Left cardiac atrium (tissue), 4 donors: ENCODE measurements around the gene DTYMK. TPM values are rescaled to one million over a fixed set of nuclear protein-coding genes. Genes with fewer than 3 reads are reported as not detected.
"Not testable (repeated sequence)": the region's sequence is repeated elsewhere in the genome, so short reads cannot be mapped to it uniquely, and the experiment has no call there.

ENCODE experiments used
- ATAC-seq, 2 donors: fragments of 200-7000 bp; cut with Tn5 transposase; one replicate each; pipeline ENCODE4 v1.9.1; 2020; ENCODE audit warnings: mild to moderate bottlenecking in 2 of 2, moderate library complexity in 2 of 2
- DNase-seq: peaks from one replicate; pipeline ENCODE4 v3.0.0-alpha.2; 2020
- intact Hi-C, 2 donors: fragments of 100-400 bp; cut with DNase I; formaldehyde crosslinking; loops; one replicate each; pipeline versions ENCODE4 v1.14.1 to v1.15.1; 2022 to 2023
- total RNA-seq, 2 donors: library from RNA; stranded (reverse); fragmentation: NEBNext Ultra II Directional; extraction: Animal tissue kit (Norgen Biotek cat#: 25700); gene quantifications; one replicate each; pipeline ENCODE4 v1.2.1, GENCODE V29; 2021
- donor health status: DM: no; HTN: yes; CAD: no.
- donor health status: DM: no; HTN: yes; CAD: no; lungs with severe emphysema.
- donor health status: DM: yes; HTN: yes; CAD: no.
- donor health status: Dilated cardiomyopathy.

Gene DTYMK
- total RNA-seq, 2 donors from 2014 or later, result 9.8 to 14.3 TPM

GRCh38 chr2:241675885-241676284 lies 10.7 kb downstream of the DTYMK start:
- DNase-seq (no peak), ATAC-seq (no peak)
- intact Hi-C loops, result no loop called here

DNA sequence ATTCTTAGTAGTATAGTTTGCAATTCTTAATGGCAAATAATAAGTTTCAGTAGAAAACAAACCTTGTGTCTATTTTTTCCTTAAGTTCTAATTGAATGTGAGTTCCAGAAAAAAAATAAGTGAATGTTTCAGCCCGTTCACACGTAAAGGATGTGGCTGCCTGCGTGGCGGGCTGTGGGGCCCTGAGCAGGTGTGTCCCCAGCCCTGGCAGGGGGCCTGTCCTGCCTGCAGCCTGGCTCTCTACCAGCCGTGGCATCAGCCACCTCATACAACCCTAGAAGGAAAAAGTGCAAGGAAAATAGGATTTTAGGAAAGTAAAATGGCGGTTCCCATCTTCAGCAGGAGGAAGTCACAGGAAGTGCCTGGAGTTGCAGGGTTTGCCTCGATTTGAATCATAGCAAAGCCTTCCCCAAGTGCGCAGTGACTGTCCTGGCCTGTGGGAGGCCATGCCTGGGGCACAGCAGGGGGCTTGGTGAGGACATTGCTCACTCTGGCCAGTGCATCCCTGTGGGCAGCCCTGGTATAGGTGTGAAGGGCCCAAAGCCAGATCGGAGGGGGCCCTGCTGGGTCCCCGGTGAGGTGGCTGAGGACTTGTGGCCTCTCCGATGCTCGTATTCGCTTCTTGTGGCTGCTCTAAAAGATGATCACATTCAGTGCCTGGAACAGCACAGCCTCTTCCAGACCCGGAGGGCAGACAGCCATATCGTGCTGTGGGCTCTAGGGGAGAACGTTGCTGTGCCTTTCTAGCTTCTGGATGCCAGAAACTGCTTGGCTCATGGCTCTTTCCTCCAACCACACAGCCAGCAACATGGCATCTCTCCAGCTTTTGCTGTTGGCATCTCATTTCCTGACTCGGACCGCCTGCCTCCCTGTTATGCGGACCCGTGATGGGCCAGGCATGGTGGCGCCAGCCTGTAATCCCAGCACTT lies 12.6 kb downstream of the DTYMK start:
- ATAC-seq, result peak; percentile 11 to 62
- intact Hi-C loops, result no loop called here
- DNase-seq, result no peak

DNA sequence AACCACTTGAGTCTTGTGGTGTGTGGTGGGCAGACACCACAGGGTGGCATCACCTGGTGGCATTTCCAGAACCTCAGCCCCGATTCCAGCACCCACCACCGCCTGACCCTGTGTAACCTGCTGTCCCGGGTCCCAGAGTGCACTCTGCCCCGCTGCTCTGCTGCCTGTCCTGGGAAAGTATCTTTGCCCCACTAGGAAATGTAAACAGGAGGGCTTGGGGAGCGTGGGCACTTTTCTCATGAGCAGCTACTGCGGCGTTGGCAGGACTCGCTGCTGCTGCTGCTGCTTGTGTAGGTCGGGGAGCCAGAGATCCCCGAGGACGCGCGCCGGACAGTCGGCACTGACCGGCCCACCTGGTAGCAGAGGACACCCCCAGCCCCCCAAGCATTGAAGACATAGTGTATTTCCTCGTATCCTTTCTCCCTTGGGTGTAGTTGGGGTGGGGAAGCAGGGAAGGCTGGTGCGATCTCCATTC lies 13.4 kb downstream of the DTYMK start:
- intact Hi-C loops, result no loop called here
- DNase-seq (no peak), ATAC-seq (no peak)

DNA sequence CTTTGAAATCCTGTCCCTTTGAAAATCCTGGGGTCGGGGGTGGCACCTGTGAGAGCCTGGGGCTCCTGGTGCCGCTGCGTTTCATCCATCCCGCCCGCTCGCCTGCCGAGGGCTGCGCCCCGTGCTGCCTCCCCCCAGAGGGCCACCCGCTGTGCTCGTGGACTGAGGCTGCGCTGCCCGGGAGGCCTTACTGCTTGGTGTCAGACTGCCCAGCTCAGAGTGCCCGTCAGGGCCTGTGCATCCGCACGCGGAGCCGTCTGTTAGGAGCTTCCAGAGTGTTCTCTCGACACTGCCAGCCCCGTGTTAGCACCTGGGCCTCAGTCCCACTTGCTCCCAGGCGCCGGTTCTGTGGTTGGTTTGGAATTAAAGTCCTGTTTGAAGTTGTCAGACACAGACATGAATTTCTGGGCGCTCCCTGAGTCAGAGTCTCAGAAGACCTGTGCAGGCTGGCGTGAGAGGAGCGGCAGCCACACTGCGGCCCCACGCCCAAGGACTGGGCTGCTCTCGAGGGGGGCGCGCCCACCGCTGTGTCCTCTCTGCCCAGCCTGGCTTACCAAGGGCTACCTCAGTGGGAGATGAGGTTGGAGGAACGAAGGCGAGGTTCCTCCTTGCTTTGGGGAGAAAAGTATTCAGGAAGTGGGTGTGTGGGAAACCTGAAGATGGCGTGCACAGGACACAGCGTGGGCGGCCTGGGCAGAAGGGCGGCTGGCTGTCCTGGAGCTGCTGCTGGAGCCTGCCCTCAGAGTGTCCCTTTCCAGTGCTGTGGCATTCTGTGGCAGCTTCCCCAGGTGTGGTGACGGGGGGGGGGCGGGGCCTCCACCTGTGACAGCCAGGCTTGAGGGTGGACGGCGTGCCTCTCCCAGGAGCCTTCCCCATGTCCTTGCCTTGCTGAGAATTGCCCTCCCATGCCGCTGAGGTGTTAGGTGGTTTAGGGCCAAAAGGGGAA lies 14.1 kb downstream of the DTYMK start:
- DNase-seq, result no peak
- ATAC-seq, result no peak
- intact Hi-C loops, result no loop called here

- no peak for DNase-seq
- ATAC-seq, result no peak
- intact Hi-C loops, result no loop called here
Observed at GRCh38 chr2:241671457-241672240, 15.0 kb downstream of the DTYMK start.

GRCh38 chr2:241670333-241671110 lies 16.1 kb downstream of the DTYMK start:
- no peak for ATAC-seq
- intact Hi-C loops, result no loop called here
- DNase-seq, result no peak

GRCh38 chr2:241668839-241669238 lies 17.8 kb downstream of the DTYMK start:
- ATAC-seq, result no peak
- intact Hi-C loops, result no loop called here
- DNase-seq, result no peak

DNA sequence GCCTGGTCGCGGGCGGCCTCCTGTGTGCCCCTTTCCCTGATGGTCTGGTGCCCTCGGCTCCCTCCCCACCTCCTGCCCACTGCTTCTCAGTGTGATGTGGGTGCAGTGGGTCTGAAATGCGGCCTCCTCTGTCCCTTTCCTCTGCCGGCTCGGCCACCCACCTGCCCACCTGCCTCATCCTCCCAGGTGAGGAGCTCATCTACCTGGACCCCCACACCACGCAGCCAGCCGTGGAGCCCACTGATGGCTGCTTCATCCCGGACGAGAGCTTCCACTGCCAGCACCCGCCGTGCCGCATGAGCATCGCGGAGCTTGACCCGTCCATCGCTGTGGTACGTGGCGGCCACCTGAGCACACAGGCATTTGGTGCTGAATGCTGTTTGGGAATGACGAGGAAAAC lies 18.3 kb downstream of the DTYMK start:
- intact Hi-C loops, result no loop called here
- ATAC-seq (no peak), DNase-seq (no peak)

DNA sequence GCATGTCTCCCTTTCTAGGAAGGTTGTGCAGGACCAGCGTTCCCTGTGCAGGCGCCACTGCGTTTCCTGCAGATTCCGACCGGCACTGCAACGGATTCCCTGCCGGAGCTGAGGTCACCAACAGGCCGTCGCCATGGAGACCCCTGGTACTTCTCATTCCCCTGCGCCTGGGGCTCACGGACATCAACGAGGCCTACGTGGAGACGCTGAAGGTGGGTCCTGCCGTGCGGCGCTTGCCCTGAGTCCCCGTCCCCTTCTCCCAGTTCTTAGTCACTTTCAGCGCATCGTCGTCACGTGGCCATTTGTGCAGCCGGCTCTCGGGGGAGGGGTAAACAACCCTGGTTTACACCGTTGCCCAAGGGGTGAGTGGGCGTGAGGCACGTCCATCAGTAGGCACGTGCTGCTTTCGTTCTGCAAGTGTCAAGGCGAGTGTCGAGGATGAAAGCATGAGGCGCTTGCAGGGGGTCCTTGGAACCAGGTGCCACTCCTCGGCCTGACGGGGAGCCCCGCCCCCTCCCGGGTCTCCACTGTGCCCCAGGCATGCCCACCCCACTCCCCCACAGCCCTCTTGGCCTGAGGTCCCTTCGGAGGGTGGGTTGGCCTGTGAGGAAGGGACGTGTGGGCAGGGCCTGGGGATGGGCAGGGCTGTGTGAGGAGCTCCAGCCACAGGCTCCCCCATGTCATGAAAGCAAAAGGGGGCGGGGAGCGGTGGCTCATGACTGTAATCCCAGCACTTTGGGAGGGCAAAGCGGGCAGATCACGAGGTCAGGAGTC lies 19.8 kb downstream of the DTYMK start:
- DNase-seq (no peak), ATAC-seq (no peak)
- intact Hi-C loops, result no loop called here

DNA sequence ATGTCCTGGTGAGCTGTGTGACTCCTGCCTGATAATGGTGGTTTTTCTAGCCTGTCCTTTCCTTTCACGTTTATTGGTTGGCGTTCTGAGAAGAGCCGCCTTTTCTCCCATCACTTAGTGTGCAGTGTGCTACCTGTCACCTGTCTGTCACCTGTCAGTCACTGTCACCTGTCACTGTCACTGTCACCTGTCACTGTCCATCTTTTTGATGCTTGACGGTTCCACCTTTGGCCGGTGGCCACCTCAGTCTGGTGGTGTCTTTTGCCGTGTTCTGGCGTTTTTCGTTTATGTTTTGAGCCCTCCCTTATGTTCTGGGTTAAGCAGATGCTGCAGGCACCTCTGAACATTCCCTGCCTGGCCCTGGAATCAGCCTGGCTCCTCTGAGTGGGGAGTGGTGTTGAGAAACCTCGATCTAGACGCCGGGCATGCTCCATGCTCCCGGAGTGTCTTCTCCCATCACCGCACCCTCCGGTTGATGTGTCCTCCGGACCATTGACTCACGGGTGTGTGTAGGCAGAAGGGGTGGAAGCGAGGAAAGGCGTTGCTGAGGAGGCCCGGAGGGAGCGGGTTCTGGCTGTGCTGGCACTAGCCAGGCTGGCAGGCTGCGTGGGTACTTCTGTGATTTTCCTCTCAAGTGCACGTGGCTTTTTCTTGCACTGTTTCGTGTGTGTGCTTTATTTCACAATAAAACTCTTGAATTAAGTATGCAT lies 20.7 kb downstream of the DTYMK start:
- ATAC-seq (no peak), DNase-seq (no peak)
- intact Hi-C loops, result no loop called here

DNA sequence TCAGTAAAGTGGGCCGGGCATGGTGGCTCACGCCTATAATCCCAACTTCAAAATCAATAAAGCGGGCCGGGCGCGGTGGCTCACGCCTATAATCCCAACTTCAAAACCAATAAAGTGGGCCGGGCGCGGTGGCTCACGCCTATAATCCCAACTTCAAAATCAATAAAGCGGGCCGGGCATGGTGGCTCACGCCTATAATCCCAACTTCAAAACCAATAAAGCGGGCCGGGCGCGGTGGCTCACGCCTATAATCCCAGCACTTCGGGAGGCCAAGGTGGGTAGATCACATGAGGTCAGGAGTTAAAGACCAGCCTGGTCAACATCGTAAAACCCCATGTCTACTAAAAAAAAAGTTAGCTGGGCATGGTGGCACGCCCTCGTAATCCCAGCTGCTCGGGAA lies 23.9 kb downstream of the DTYMK start:
- DNase-seq, ATAC-seq, intact Hi-C loops: not testable (repeated sequence)

DNA sequence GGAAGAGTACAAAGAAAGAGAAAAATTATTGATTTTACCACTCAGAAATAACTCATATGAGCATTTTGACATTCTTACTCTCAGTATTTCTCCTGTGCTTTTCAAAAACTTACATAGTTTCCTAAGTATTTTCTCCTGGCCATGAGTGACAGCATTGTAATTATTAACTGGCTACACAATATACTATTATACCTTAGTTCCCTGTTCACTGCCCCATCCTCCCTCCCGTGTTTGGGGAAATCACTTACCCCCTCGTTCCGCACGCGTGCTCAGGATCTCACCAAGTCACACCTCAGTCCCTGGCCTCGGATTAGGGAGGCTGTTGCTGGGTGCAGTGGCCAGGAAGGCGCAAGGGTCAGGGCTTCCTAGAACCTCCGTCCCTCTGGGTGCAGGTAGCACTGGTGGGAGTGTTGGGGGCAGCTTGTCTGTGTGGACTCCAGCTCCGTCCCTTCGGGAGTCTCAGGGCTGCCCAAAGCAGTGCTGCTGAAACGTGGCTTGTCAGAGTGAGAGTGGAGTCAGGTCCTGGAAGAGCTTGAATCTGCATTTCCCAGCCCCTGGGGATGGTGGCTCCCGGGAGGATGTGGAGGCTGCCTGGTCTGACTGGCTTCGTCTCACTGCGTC lies 25.9 kb downstream of the DTYMK start:
- intact Hi-C loops, result no loop called here
- no peak for DNase-seq
- no peak for ATAC-seq

- intact Hi-C loops, result no loop called here
- ATAC-seq (peak; percentile 39 to 58), DNase-seq (peak; percentile 61)
Observed at GRCh38 chr2:241659150-241659739, 27.4 kb downstream of the DTYMK start.

GRCh38 chr2:241658296-241658695 lies 28.3 kb downstream of the DTYMK start:
- intact Hi-C loops, result no loop called here
- ATAC-seq (no peak), DNase-seq (no peak)

DNA sequence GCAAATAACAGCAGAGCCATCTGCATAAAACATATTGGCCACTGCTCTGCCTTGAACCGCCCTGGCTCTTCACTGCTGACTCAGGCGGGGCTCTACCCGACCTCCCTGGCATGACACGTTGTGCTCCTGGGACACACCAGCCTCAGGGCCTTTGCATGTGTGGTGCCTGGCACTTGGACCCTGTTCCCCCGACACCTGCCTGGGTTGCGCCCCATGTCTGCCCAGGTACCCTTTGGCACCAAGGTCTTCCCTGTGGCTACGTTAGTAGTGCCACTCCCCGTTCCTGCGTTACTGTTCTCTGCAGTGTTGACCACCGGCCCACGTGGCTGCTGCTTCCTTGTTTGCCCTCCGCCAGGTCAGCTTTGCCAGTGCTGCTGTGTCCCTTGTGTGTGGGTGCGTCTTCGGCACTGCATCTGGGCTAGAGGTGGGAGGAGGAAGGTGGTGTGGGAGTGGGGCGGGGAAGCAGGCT lies 28.8 kb downstream of the DTYMK start:
- DNase-seq (no peak), ATAC-seq (no peak)
- intact Hi-C loops, result no loop called here

- intact Hi-C loops, result no loop called here
- ATAC-seq, result peak; percentile 49 to 79
Observed at GRCh38 chr2:241656190-241656741, 30.3 kb downstream of the DTYMK start.

More at GRCh38 chr2:241656190-241656741, 30.3 kb downstream of the DTYMK start:
- DNase-seq, result no peak
